ENCODE measurements around the gene PGS1. TPM values are rescaled to one million over a fixed set of nuclear protein-coding genes. Genes with fewer than 3 reads are reported as not detected.
A peak's percentile ranks its signal among the peaks of the same experiment; 100 is the strongest.

Gene PGS1
- total RNA-seq, 1 donor from 2014 or later: 45.2 TPM

DNA sequence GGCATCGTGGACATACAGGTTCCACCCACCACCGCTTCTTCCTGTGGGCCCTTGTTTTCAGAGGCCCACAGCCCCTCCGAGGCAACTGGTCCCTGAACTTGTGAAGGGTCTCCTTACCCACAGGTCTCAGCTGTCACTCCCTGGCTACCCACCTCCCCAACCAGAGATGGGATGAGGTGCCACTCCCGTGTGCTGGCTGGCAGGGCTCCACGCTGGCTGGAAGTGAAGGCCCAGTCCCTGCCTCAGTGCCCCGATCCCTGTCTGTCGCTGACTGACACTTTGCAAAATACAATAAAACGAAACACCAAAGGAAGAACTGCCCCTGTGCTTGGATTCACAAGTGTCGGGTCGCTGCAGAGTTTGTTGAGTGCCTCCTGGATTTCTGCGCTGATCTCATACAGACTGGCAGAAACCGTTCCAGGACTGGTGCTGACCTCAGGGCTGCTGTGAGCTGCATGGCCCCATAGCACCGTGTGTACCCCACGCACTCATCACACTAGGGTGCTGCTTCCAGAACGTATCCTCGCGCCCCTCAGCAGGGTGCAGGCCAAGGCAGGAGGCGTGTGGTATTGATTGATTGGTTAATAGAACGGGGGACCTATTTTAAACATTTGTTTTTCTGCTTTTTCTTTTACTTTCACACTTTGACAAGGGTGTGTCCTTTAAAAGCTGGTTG is 57.0 kb downstream of the PGS1 start:
- Histone ChIP-seq H3K4me2 (no peak overlapping the region), H2AFZ (replicated peaks) (no peak overlapping the region), H3K79me2 (ENCODE audit: low read depth) (no peaks in the 10 kb centered on the region), H3K4me3 (no peak overlapping the region), H3K27ac (no peak overlapping the region), H3K4me1 (peaks cover 9% of the 10 kb centered on the region), H4K20me1 (ENCODE audit: low read depth) (no peaks in the 10 kb centered on the region), H3K9ac (no peak overlapping the region), H3K27me3 (no peaks in the 10 kb centered on the region), H3K36me3 (no peaks in the 10 kb centered on the region), H3F3A (ENCODE audit: low read depth) (peaks cover 14% of the 10 kb centered on the region), H3K9me3 (ENCODE audit: low read depth) (no peaks in the 10 kb centered on the region)
- no peak for DNase-seq (ENCODE audit: low spot score)
- no peak overlapping the region for H3K27ac Mint-ChIP-seq
- peaks cover 8% of the 10 kb centered on the region for H3K9me3 Mint-ChIP-seq
- H3K27me3 Mint-ChIP-seq (ENCODE audit: insufficient read depth, low read depth): peaks cover 13% of the 10 kb centered on the region
- TF ChIP-seq EZH2 (IDR thresholded peaks at IDR 0.05): no peak
- TF ChIP-seq EZH2phosphoT487 (IDR thresholded peaks at IDR 0.05): no peak
- TF ChIP-seq, protein P1, sequence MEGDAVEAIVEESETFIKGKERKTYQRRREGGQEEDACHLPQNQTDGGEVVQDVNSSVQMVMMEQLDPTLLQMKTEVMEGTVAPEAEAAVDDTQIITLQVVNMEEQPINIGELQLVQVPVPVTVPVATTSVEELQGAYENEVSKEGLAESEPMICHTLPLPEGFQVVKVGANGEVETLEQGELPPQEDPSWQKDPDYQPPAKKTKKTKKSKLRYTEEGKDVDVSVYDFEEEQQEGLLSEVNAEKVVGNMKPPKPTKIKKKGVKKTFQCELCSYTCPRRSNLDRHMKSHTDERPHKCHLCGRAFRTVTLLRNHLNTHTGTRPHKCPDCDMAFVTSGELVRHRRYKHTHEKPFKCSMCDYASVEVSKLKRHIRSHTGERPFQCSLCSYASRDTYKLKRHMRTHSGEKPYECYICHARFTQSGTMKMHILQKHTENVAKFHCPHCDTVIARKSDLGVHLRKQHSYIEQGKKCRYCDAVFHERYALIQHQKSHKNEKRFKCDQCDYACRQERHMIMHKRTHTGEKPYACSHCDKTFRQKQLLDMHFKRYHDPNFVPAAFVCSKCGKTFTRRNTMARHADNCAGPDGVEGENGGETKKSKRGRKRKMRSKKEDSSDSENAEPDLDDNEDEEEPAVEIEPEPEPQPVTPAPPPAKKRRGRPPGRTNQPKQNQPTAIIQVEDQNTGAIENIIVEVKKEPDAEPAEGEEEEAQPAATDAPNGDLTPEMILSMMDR (IDR thresholded peaks at IDR 0.05): no peak
- no peaks in the 10 kb centered on the region for H3K36me3 Mint-ChIP-seq
- H3K4me1 Mint-ChIP-seq: peaks cover 15% of the 10 kb centered on the region
- no peak overlapping the region for H3K4me3 Mint-ChIP-seq

DNA sequence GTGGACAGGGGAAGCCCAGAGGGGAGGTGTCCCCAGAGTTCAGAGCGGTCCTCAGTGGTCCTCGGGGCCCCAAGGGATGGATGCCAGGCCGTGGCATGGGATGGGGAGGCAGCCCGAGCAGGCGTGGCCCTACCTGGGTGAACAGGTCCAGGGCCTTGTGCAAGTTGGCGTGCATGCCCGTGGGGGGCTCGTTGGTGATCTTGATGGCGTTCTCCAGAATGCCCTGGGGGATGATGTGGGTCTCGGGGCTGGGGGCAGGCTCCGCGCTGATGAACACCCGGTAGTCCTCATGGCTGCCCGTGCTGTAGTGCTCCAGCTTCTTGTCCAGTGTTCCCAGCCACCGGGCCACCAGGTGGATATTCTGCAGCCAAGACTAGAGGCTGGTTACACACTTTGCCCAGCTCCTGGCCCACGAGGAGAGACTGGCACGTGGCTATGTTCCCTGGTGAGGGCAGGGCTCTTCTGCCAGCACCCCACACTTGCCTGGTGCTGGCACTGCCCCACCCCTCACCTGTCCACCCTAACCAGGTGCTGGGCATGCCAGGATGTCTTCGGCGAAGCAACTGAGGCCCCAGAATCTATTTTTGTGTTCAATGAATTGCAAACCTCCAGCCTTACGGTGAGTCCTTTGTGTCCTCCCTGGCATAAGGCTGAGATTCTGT is 59.2 kb downstream of the PGS1 start:
- Histone ChIP-seq H3K79me2 (ENCODE audit: low read depth) (no peaks in the 10 kb centered on the region), H3K4me1 (peaks cover 9% of the 10 kb centered on the region), H3K4me2 (no peak overlapping the region), H3K27me3 (no peaks in the 10 kb centered on the region), H3K36me3 (no peaks in the 10 kb centered on the region), H3F3A (ENCODE audit: low read depth) (peaks cover 6% of the 10 kb centered on the region), H3K9ac (no peak overlapping the region), H3K27ac (no peak overlapping the region), H2AFZ (replicated peaks) (no peak overlapping the region), H3K4me3 (no peak overlapping the region), H3K9me3 (ENCODE audit: low read depth) (no peaks in the 10 kb centered on the region), H4K20me1 (ENCODE audit: low read depth) (no peaks in the 10 kb centered on the region)
- no peak overlapping the region for H3K4me3 Mint-ChIP-seq
- H3K36me3 Mint-ChIP-seq: no peaks in the 10 kb centered on the region
- H3K9me3 Mint-ChIP-seq: peaks cover 8% of the 10 kb centered on the region
- peak overlapping the region; percentile 54 for H3K27ac Mint-ChIP-seq
- H3K4me1 Mint-ChIP-seq: peaks cover 7% of the 10 kb centered on the region
- no peak for DNase-seq (ENCODE audit: low spot score)
- peaks cover 11% of the 10 kb centered on the region for H3K27me3 Mint-ChIP-seq (ENCODE audit: insufficient read depth, low read depth)
- TF ChIP-seq EZH2phosphoT487 (IDR thresholded peaks at IDR 0.05) (no peak), EZH2 (IDR thresholded peaks at IDR 0.05) (no peak)
- TF ChIP-seq, protein P1 (IDR thresholded peaks at IDR 0.05): no peak

DNA sequence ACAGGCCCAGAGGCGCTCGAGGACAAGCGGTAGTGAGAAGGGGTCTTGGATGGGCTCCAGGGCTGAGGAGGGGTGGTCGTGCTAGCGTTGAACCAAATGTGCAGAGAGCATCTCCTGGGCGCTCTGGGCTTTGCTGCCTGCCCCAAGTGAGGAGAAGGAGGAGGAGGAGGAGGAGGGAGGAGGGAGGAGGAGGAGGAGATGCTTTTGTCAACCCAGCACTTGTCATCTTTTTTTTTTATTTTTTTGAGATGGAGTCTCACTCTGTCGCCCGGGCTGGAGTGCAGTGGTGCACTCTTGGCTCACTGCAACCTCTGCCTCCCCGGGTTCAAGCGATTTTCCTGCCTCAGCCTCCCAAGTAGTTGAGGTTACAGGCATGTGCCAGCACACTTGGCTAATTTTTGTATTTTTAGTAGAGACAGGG is 59.8 kb downstream of the PGS1 start:
- no peak overlapping the region for H3K27ac ChIP-seq
- no peak overlapping the region for H2AFZ ChIP-seq (replicated peaks)
- H3K79me2 ChIP-seq (ENCODE audit: low read depth): no peaks in the 10 kb centered on the region
- peaks cover 9% of the 10 kb centered on the region for H3K4me1 ChIP-seq
- no peak overlapping the region for H3K9ac ChIP-seq
- peaks cover 6% of the 10 kb centered on the region for H3F3A ChIP-seq (ENCODE audit: low read depth)
- peaks cover 10% of the 10 kb centered on the region for H3K4me1 Mint-ChIP-seq
- H3K27ac Mint-ChIP-seq: no peak overlapping the region
- H3K4me2 ChIP-seq: no peak overlapping the region
- H3K9me3 ChIP-seq (ENCODE audit: low read depth): no peaks in the 10 kb centered on the region
- H3K36me3 Mint-ChIP-seq: no peaks in the 10 kb centered on the region
- H3K36me3 ChIP-seq: no peaks in the 10 kb centered on the region
- no peaks in the 10 kb centered on the region for H4K20me1 ChIP-seq (ENCODE audit: low read depth)
- DNase-seq (ENCODE audit: low spot score): no peak
- TF ChIP-seq, protein P1 (IDR thresholded peaks at IDR 0.05): no peak
- no peak overlapping the region for H3K4me3 ChIP-seq
- no peaks in the 10 kb centered on the region for H3K27me3 ChIP-seq
- H3K4me3 Mint-ChIP-seq: no peak overlapping the region
- H3K27me3 Mint-ChIP-seq (ENCODE audit: insufficient read depth, low read depth): peaks cover 11% of the 10 kb centered on the region
- peaks cover 8% of the 10 kb centered on the region for H3K9me3 Mint-ChIP-seq
